Activated CD4-positive, alpha-beta T cell treated with anti-CD3 and anti-CD28 coated beads, Interleukin-2, amount 10 ng/mL, durations not matched to agents 24 days and 14 days (primary cell): Measurements from ENCODE around the gene SCARB1. TPM values are rescaled to one million over a fixed set of nuclear protein-coding genes. Genes with fewer than 3 reads are reported as not detected.
"Not testable (repeated sequence)": the region's sequence is repeated elsewhere in the genome, so short reads cannot be mapped to it uniquely, and the experiment has no call there.

ENCODE experiments used
- DNase-seq: peaks from one replicate; pipeline ENCODE4 v3.0.0; 2022
- H3K27ac Mint-ChIP-seq: one replicate; pipeline ENCODE4 v1.8.0; 2022; ENCODE audit warnings: mild to moderate bottlenecking, mixed read lengths
- H3K27me3 Mint-ChIP-seq: one replicate; pipeline ENCODE4 v1.8.0; 2022; ENCODE audit warnings: mixed read lengths
- H3K36me3 Mint-ChIP-seq: one replicate; pipeline ENCODE4 v1.8.0; 2022; ENCODE audit warnings: low read depth, mild to moderate bottlenecking, mixed read lengths
- H3K4me1 Mint-ChIP-seq: one replicate; pipeline ENCODE4 v1.8.0; 2021; ENCODE audit warnings: mixed read lengths
- H3K4me3 Mint-ChIP-seq: one replicate; pipeline ENCODE4 v1.8.0; 2022; ENCODE audit warnings: mild to moderate bottlenecking, moderate library complexity, mixed read lengths
- H3K9me3 Mint-ChIP-seq: one replicate; pipeline ENCODE4 v1.8.0; 2021; ENCODE audit warnings: mixed read lengths
- intact Hi-C: fragments of 100-400 bp; cut with micrococcal nuclease; formaldehyde crosslinking; loops from one replicate; pipeline ENCODE4 v1.15.1; 2023
- total RNA-seq: library from RNA; stranded (reverse); gene quantifications from 2 replicates; pipeline ENCODE4 v1.2.3, GENCODE V29; 2022

The SCARB1 gene, protein sequence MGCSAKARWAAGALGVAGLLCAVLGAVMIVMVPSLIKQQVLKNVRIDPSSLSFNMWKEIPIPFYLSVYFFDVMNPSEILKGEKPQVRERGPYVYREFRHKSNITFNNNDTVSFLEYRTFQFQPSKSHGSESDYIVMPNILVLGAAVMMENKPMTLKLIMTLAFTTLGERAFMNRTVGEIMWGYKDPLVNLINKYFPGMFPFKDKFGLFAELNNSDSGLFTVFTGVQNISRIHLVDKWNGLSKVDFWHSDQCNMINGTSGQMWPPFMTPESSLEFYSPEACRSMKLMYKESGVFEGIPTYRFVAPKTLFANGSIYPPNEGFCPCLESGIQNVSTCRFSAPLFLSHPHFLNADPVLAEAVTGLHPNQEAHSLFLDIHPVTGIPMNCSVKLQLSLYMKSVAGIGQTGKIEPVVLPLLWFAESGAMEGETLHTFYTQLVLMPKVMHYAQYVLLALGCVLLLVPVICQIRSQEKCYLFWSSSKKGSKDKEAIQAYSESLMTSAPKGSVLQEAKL
- total RNA-seq = 23.8 and 25.6 TPM in 2 replicates

GRCh38 chr12:124863416-124864325 lies at the start of gene SCARB1:
Gene SCARB1, minus strand, starts transcription at chr12:124863864. Its CDS starts 144 bp downstream, at chr12:124863720.
- Mint-ChIP-seq H3K36me3 (peaks cover 2% of the 10 kb centered on the region), H3K9me3 (no peaks in the 10 kb centered on the region), H3K4me3 (peak within 1 kb of the TSS; percentile 84)

GRCh38 chr12:124912529-124913287 lies 49.0 kb upstream of the SCARB1 start:
- peak overlapping the region; percentile 99 for H3K4me3 Mint-ChIP-seq
- H3K27me3 Mint-ChIP-seq, DNase-seq, H3K9me3 Mint-ChIP-seq, intact Hi-C loops, H3K27ac Mint-ChIP-seq: not testable (repeated sequence)
- peaks cover 44% of the 10 kb centered on the region for H3K36me3 Mint-ChIP-seq
- peaks cover 52% of the 10 kb centered on the region for H3K4me1 Mint-ChIP-seq

More at GRCh38 chr12:124863416-124864325, at the start of gene SCARB1:
- Mint-ChIP-seq H3K27ac (peak within 1 kb of the TSS; percentile 95), H3K4me1 (peaks cover 18% of the 10 kb centered on the region), H3K27me3 (peaks cover 7% of the 10 kb centered on the region)
- intact Hi-C loops = loop anchor here (5.0 to 10.0 kb wide), 3 partner anchors 34 to 296 kb away; partner anchors contain the start of gene NCOR2
- peak; percentile 92 for DNase-seq

- intact Hi-C loops, DNase-seq, H3K27me3 Mint-ChIP-seq, H3K9me3 Mint-ChIP-seq, H3K27ac Mint-ChIP-seq: not testable (repeated sequence)
- peaks cover 44% of the 10 kb centered on the region for H3K36me3 Mint-ChIP-seq
- peaks cover 49% of the 10 kb centered on the region for H3K4me1 Mint-ChIP-seq
- peak overlapping the region; percentile 62 for H3K4me3 Mint-ChIP-seq
These were observed 47.9 kb upstream of the SCARB1 start for GRCh38 chr12:124911521-124911920.

DNA sequence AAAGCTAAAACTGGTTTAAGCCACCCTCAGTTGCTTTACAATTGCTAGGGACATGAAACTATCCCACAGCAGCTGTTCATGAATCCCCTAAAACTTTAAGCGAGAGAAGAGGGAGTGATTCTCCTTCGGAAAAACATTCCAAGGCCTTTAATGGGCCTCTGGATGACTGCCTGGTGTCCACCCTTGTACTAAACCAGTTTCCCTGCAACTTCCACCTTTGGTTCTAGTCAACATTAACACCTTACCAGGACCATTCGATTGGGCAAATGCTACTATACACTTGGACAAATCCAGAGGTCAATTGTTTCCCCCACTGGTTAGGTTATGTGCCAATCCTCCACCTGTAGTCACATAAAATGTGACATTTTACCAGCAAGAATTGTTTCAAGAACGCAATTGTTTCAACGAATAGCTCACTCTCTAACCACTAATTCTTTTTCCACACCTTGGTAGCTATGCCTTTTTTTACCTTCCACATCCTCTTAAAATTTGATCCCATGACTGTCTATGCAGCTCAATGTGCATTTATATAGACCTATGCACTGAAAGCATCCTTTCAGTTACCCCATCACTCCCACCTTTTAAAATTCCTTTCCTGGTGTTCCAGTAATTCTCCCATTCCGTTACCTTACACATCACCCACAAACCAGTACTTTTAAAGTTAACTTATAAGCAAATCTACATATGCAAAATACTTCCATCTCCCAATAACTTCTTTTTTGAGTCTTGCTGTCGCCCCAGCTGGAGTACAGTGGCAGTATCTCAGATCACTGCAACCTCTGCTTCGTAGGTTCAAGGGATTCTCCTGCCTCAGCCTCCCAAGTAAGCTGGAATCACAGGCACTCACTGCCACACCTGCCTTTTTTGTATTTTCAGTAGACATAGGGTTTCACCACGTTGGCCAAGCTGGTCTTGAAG lies 47.2 kb upstream of the SCARB1 start:
- Mint-ChIP-seq H3K27ac (peak overlapping the region; percentile 21), H3K4me3 (peak overlapping the region; percentile 62), H3K4me1 (peaks cover 48% of the 10 kb centered on the region), H3K27me3 (no peaks in the 10 kb centered on the region), H3K36me3 (peaks cover 44% of the 10 kb centered on the region), H3K9me3 (no peaks in the 10 kb centered on the region)
- peak; percentile 64 for DNase-seq
- intact Hi-C loops = no loop called here

- Mint-ChIP-seq H3K4me3 (peak overlapping the region; percentile 62), H3K4me1 (peaks cover 43% of the 10 kb centered on the region), H3K27me3 (no peaks in the 10 kb centered on the region), H3K9me3 (no peaks in the 10 kb centered on the region), H3K27ac (no peak overlapping the region), H3K36me3 (peaks cover 44% of the 10 kb centered on the region)
- peak; percentile 67 for DNase-seq
- intact Hi-C loops = no loop called here
These were observed 46.3 kb upstream of the SCARB1 start for GRCh38 chr12:124909831-124910560.

- Mint-ChIP-seq H3K27ac (no peak overlapping the region), H3K4me3 (no peak overlapping the region), H3K4me1 (peaks cover 24% of the 10 kb centered on the region), H3K9me3 (no peaks in the 10 kb centered on the region), H3K36me3 (peaks cover 20% of the 10 kb centered on the region), H3K27me3 (no peaks in the 10 kb centered on the region)
- intact Hi-C loops = loop anchor here (1.0 kb wide), 3 partner anchors 8 to 34 kb away; partner anchors contain the start of gene UBC
- peak; percentile 98 for DNase-seq
These were observed 43.1 kb upstream of the SCARB1 start for GRCh38 chr12:124906606-124907261.

GRCh38 chr12:124904306-124905098 lies 40.8 kb upstream of the SCARB1 start:
- no peaks in the 10 kb centered on the region for H3K36me3 Mint-ChIP-seq
- intact Hi-C loops = no loop called here
- H3K27ac Mint-ChIP-seq = no peak overlapping the region
- peaks cover 2% of the 10 kb centered on the region for H3K27me3 Mint-ChIP-seq
- peaks cover 7% of the 10 kb centered on the region for H3K4me1 Mint-ChIP-seq
- no peak overlapping the region for H3K4me3 Mint-ChIP-seq
- no peak for DNase-seq
- H3K9me3 Mint-ChIP-seq = no peaks in the 10 kb centered on the region

GRCh38 chr12:124902916-124903315 lies 39.3 kb upstream of the SCARB1 start:
- intact Hi-C loops = no loop called here
- Mint-ChIP-seq H3K27me3 (peaks cover 4% of the 10 kb centered on the region), H3K9me3 (no peaks in the 10 kb centered on the region)

DNA sequence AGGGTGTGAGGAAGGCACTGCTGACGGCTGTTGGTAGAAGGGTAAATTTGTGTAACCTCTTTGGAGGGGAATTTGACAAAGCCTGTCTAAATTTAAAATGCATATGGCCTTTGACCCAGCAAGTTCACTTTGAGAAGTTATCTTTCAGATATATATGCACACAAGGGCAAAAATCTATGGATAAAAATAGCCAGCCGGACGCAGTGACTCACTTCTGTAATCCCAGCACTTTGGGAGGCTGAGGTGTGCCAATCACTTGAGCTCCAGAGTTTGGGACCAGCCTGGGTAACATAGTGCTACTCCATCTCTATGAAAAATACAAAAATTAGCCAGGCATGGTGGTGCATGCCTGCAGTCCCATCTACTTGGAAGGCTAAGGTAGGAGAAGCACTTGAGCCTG lies 37.3 kb upstream of the SCARB1 start:
- DNase-seq = no peak
- Mint-ChIP-seq H3K27ac (no peak overlapping the region), H3K9me3 (no peaks in the 10 kb centered on the region), H3K27me3 (peaks cover 4% of the 10 kb centered on the region), H3K4me3 (no peak overlapping the region), H3K4me1 (peaks cover 14% of the 10 kb centered on the region), H3K36me3 (no peaks in the 10 kb centered on the region)
- intact Hi-C loops = no loop called here

More at GRCh38 chr12:124902916-124903315, 39.3 kb upstream of the SCARB1 start:
- Mint-ChIP-seq H3K27ac (no peak overlapping the region), H3K4me1 (peaks cover 19% of the 10 kb centered on the region), H3K36me3 (no peaks in the 10 kb centered on the region), H3K4me3 (no peak overlapping the region)
- DNase-seq = no peak

- H3K9me3 Mint-ChIP-seq, DNase-seq, H3K36me3 Mint-ChIP-seq, H3K27me3 Mint-ChIP-seq, intact Hi-C loops, H3K27ac Mint-ChIP-seq, H3K4me3 Mint-ChIP-seq: not testable (repeated sequence)
- H3K4me1 Mint-ChIP-seq = peaks cover 11% of the 10 kb centered on the region
These were observed 36.7 kb upstream of the SCARB1 start for GRCh38 chr12:124900345-124900795.

DNA sequence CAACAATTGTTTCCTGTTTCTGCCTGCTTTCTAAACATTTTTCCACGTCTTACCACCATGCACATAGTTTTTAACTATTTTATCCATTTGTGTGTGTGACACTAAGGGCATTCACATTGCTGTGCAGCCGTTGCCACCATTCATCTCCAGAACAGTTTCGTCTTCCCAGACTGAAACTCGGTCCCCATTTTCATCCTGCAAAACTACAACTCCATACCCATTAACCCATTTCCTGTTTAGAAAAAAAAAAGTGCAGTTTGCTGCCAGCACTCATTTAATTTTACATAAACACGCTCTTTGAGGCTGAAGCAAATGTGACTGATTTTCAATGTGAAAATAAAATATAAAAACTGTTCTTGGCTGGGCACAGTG lies 35.2 kb upstream of the SCARB1 start:
- H3K27ac Mint-ChIP-seq = no peak overlapping the region

More for the DNA sequence above, 35.2 kb upstream of the SCARB1 start:
- Mint-ChIP-seq H3K27me3 (peaks cover 4% of the 10 kb centered on the region), H3K9me3 (no peaks in the 10 kb centered on the region), H3K4me1 (peaks cover 15% of the 10 kb centered on the region), H3K4me3 (no peak overlapping the region), H3K36me3 (peaks cover 2% of the 10 kb centered on the region)
- intact Hi-C loops = loop anchor here (2.0 to 5.0 kb wide), 2 partner anchors 37 to 862 kb away; partner anchors contain the start of gene SCARB1
- no peak for DNase-seq
